H1 (cell line): Measurements from ENCODE around the gene PRKAA2. TPM values are rescaled to one million over a fixed set of nuclear protein-coding genes. Genes with fewer than 3 reads are reported as not detected.

Experiments
- BRCA1 ChIP-seq: IDR thresholded peaks from 2 replicates; pipeline ENCODE4 v1.6.1; 2012; ENCODE audit warnings: low read depth, low read length, improper control_type of control experiment
- CBX5 ChIP-seq: fragments of 300-800, 300-1000 bp; sonication (generic); IDR thresholded peaks from 2 replicates; pipeline ENCODE4 v1.7.1; 2016; ENCODE audit warnings: antibody characterized with exemption, low read length, low read depth
- CBX8 ChIP-seq: fragments of 300-800, 300-1000 bp; sonication (generic); IDR thresholded peaks from 2 replicates; pipeline ENCODE4 v1.7.1; 2016; ENCODE audit warnings: low read depth, low read length, borderline replicate concordance
- CREB1 ChIP-seq: IDR thresholded peaks from 2 replicates; pipeline ENCODE4 v1.6.1; 2012; ENCODE audit warnings: inconsistent platforms
- EZH2 ChIP-seq: fragments of 200-600 bp; sonication (generic); IDR thresholded peaks from 2 replicates; pipeline ENCODE4 v1.7.1; 2012; ENCODE audit warnings: low read depth, mild to moderate bottlenecking, moderate library complexity, low read length, inconsistent platforms; ENCODE audit not compliant: severe bottlenecking
- GTF2F1 ChIP-seq: IDR thresholded peaks from 2 replicates; pipeline ENCODE4 v1.6.1; 2012; ENCODE audit warnings: low read depth, low read length, improper control_type of control experiment, borderline replicate concordance
- HDAC6 ChIP-seq: IDR thresholded peaks from one replicate; pipeline ENCODE4 v1.7.1; 2012; ENCODE audit warnings: low read depth, mild to moderate bottlenecking, inconsistent platforms, low read length, moderate library complexity
- KDM1A ChIP-seq: fragments of 200-600, 300-600 bp; sonication (generic); IDR thresholded peaks from 2 replicates; pipeline ENCODE4 v1.7.1; 2016; ENCODE audit warnings: mild to moderate bottlenecking, low read length, borderline replicate concordance
- KDM5A ChIP-seq: fragments of 200-600 bp; IDR thresholded peaks from 2 replicates; pipeline ENCODE4 v1.7.1; 2012; ENCODE audit warnings: mild to moderate bottlenecking, low read length, inconsistent platforms, mixed read lengths
- RFX5 ChIP-seq: IDR thresholded peaks from 2 replicates; pipeline ENCODE4 v1.6.1; 2011; ENCODE audit warnings: low read depth, low read length, improper control_type of control experiment, borderline replicate concordance
- RXRA ChIP-seq: IDR thresholded peaks from 2 replicates; pipeline ENCODE4 v1.6.1; 2011; ENCODE audit warnings: low read depth, mild to moderate bottlenecking, low read length, moderate library complexity; ENCODE audit not compliant: insufficient read depth
- SIN3A ChIP-seq, 2 experiments: IDR thresholded peaks in 1 of 2; conservative IDR thresholded peaks in 1 of 2; 2 replicates each; pipeline ENCODE4 v1.6.1; 2011 to 2012; ENCODE audit warnings: low read length in 2 of 2, improper control_type of control experiment in 1 of 2, low read depth in 1 of 2, mild to moderate bottlenecking in 1 of 2
- ZNF274 ChIP-seq: IDR thresholded peaks from 2 replicates; pipeline ENCODE4 v1.7.0; 2012; ENCODE audit warnings: low read length, borderline replicate concordance; ENCODE audit errors: extremely low read depth
- polyA plus RNA-seq, 7 experiments: library from polyadenylated mRNA; depleted of rRNA in 3 of 7; stranded (reverse) in 5 of 7; unstranded in 2 of 7; fragments of >200 nt in 5 of 7; fragments of 200-250 nt in 2 of 7; gene quantifications; 1 replicate in 5 of 7; 2 replicates in 1 of 7; 4 replicates in 1 of 7; pipeline versions ENCODE4 v1.2.1 to v1.2.3, GENCODE V29; 2011 to 2013; ENCODE audit warnings: missing spikeins in 2 of 7, mixed read lengths in 2 of 7
- total RNA-seq: library from RNA; stranded (reverse); fragmentation: NEBNext Ultra II Directional; extraction: Animal tissue kit (Norgen Biotek cat#: 25700); gene quantifications from 2 replicates; pipeline ENCODE4 v1.2.1, GENCODE V29; 2021

The PRKAA2 gene
- total and polyA plus RNA-seq, 2 of the 8 experiments (the other 6 are each of a cell fraction or from before 2014, with no cell fraction given), result 2.6 to 6.4 TPM

GRCh38 chr1:56745231-56745630, 100.1 kb downstream of the PRKAA2 start (continued):
- TF ChIP-seq SIN3A (conservative IDR thresholded peaks at IDR 0.05 in 1 of 2, IDR thresholded peaks at IDR 0.05 in 1 of 2; ENCODE audit: low read depth in 1 of 2, low read length in 2 of 2) (no peak), HDAC6 (no peak), ZNF274 (no peak), KDM1A (no peak), CBX5 (no peak), GTF2F1 (no peak), CREB1 (no peak), EZH2 (no peak), KDM5A (no peak), RXRA (no peak), CBX8 (no peak), BRCA1 (no peak), RFX5 (no peak)
